HG02571 (cell line): ENCODE measurements around the gene RHOD.

Experiments
- ATAC-seq: cut with Tn5 transposase; IDR thresholded peaks from one replicate; pipeline ENCODE4 v1.9.1; 2021; ENCODE audit warnings: mild to moderate bottlenecking, moderate library complexity; ENCODE audit not compliant: unreplicated experiment

RHOD gene

DNA sequence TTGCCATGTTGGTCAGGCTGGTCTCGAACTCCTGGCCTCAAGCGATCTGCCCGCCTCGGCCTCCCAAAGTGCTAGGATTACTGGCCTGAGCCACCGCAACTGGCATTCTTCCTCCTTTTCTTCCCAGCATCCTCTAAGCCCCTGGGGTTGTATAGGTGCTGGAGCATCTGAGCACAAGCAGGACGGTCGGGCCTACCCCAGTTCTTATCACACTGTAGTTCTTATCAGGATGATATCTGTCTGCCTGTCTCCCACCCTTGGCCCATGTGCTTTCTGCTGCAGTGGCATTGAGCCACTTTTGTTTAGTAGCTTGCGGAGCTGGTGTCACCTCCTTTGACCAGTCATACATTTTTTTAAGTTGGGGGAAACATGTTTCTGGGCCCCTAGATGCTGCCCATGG lies 1.9 kb downstream of the RHOD start:
- no peak for ATAC-seq

DNA sequence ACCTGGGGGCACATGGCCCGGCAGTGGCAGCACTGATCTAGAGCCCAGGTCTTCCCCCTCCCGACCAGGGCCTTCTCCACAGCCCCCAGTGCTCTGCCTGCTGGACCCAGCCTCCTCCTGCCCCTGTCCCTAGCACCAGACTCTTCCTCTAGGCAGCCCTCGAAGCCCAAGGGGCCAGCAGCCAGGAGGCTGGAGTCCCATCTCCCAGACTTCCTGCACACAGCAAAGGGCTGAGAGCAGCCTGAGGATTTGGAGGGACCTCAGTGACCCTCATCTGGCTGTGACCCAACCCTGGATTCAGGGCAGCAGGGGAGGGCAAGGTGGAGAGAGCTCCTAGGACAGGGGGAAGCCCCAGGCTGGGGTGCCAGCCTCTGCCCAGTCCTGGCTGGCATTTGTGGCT lies 3.0 kb downstream of the RHOD start:
- no peak for ATAC-seq

DNA sequence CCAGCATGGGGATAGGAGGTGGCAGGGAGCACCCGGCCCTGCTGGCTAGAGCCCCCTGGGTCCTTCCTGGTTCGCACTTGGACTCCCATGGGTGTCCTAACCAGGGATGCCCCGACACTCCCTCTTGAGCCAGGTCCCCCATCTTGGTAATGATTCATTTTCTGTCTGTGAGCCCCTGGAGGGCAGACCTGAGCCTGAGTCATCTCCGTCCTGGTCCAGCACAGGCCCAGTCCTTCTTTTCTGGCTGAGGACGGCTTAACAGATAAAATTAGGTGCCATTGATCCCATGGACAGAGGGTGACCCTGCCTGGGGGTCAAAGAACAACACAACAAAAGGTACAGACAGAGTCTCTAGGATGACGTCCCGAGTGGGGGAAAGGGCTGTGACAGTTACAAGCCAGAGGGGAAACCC lies 3.5 kb downstream of the RHOD start:
- no peak for ATAC-seq

DNA sequence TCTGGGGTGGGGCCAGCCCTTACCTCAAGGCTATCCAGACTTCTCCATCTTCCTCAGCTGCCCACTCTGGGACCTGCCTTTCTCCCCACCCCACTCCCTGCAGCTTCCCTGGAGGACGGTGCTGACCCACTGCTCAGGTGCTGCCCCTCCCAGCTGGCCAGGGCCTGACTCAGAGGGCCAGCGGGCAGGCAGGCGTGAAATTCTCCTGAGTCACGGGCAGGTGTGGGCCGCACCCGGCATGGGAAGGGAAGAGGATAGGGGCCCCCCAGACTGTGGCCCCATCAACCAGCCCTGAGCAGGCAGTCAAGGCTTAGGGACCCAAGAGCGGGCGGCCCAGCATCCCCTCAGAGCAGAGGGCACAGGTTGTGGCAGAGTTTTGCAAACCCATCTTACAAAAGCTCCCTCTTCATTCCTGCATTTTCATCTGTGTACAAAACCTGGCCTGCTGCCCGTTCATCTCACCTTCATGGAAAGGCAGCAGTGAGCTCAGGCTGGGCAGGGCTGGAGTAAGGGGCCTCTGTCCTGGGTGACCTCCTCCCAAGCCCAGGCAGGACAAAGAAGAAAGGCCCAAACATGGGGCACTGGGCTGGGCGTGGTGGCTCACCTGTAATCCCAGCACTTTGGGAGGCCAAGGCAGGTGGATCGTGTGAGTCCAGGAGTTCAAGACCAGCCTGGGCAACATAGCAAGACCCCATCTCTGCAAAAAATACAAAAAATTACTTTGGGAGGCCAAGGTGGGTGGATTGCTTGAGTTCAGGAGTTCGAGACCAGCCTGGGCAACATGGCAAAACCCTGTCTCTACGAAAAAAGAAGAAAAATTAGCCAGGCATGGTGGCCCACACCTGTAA lies 6.1 kb downstream of the RHOD start:
- no peak for ATAC-seq

DNA sequence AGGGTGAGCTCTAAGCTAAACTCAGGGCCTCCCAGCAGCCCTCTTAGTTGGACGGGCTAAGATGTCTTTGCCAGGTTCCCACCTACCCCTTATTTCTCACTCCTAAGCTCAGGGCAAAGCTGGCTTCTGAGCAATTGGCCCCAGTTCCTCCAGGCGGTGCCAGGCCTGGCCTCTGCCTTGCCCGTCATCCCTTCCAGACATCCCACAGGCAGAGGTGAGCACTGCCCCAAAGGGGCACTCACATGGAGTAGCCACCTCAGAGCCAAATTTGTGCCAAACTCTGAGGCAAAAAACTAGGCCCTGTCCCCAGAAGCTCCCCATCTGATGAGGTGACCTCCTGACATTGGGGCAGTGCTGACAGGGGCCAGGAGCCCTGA lies 9.7 kb downstream of the RHOD start:
- no peak for ATAC-seq

DNA sequence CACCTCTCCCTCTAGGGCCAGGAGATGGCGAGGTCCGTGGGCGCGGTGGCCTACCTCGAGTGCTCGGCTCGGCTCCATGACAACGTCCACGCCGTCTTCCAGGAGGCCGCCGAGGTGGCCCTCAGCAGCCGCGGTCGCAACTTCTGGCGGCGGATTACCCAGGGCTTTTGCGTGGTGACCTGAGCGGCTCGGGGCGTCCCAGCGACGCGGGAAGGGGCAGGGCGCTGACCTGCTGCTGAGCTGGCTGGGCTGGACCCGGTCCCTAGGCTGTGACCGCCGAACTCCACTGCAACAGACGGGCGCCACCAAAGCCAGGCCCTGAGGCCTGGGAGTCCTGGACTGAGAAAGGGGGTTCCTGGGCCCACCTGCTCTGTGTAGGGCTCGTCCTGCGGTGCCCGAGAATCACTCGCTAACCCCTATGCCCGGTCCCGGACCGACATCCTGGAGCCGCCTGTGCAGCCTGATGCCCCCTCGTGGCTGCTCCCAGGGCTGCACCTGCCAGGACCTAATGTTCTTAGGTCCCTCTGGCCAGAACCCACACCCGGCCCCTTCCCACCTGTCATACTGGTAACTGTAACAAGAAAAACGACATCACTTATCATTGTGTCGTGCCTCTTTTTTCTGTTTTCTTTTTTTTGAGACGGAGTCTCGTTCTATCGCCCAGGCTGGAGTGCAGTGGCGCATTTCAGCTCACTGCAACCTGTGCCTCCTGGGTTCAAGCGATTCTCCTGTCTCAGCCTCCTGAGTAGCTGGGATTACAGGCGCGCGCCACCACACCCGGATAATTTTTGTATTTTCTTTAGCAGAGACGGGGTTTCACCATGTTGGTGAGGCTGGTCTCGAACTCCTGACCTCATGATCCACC lies 15.0 kb downstream of the RHOD start:
- ATAC-seq: no peak

DNA sequence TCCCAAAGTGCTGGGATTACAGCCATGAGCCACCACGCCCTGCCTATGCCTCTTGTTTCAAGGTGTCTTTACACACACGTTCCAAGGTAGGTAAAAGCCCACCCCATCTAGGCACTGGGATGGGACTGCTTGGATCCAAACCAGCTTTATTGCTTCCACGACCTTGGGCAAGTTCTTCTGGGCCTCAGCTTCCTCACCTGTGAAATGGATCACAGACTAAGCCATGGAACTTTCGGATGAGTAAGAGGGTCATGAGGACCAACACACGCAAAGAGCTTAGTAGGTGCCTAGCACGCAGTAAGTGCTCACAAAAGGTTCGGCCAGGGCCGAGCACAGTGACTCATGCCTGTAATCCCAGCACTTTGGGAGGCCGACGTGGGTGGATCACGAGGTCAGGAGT lies 15.6 kb downstream of the RHOD start:
- no peak for ATAC-seq

DNA sequence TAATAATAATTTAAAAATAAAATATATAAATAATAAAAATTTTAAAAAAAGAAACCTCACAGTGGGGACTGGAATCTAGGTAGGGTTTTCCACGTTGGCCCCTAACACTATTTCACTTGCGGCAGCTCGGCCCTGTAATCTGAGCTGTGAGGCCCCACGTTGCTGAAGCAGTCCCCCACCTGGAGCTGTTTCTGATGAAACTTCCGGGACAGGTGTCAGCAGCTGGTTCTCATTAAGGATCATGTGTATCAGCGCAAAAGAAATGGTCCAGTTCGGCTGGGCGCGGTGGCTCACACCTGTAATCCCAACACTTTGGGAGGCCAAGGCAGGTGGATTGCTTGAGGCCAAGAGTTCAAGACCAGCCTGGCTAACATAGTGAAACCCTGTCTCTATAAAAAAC lies 17.3 kb downstream of the RHOD start:
- no peak for ATAC-seq

DNA sequence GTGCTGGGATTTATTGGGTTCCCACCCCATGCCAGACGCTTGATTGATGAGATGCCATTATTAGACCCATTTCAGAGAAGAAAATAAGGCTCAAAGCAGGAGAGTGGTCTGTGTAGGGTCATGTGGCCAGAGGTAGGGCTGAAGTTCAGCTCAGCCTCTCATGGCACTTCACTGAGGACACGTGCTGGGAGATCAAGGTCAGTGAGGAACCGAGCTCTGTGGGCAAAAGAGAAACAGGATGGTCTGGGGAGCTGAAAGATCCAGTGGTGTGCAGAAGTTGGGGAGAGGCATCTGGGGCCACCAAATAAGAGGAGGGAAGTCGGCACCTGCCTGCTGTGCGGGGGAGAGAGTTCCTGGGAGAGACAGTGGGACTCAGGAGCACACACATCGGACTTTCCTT lies 19.6 kb downstream of the RHOD start:
- ATAC-seq: no peak

DNA sequence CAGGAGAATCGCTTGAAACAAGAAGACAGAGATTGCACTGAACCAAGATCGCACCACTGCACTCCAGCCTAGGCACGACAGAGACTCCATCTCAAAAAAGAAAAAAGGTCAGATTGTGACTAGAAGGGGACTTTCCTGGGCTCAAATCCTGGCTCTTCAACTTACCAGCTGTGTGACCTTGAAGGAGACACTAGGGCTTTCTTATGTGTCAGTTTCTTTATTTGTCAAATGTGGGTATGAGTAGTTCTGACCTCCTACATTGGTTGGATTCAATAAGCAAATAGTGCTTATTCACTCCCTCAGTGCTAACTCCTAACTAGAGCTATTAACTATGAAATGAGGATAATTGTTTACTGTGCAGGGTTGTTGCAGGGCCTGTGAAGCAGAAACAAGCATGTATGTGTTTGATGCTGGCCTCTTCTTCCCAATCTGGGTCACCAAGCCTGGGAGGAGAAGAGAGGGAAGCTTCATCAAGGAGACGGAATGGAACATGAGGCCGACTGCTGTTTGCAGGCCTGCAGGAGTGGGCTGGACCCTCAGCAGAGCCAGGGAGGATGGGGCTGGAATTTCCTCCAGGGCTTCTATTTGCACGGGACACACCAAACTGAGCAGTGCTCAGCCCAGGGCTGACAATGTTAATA lies 22.5 kb downstream of the RHOD start:
- no peak for ATAC-seq

DNA sequence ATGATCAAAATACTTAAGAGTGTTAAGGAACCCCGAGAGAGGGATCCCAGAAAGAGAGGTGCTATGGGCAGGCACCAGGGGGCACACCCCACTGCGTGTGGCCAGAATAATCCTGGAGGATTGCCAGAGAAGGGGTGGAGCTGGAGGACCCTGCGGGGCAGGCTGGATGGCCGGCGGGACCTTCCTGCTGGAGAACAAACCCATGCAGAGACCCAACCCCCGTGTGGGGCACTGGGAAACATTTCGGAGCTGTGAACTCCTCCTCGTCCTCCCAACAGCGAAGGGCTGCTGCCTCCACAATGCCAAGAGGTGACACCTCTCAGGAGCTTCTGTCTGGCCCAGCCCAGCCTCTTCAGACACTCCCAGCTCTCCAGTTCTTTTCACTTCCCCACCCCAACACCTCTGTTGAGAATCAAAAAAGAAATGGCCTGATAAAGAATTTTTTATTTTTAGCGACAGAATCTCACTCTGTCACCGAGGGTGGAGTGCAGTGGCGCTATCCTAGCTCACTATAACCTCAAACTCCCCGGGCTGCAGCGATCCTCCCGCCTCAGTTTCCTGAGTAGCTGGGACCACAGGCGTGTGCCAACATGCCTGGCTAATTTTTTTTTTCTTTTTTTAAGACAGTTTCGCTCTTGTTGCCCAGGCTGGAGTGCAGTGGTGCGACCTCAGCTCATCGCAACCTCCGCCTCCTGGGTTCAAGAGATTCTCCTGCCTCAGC lies 25.6 kb downstream of the RHOD start:
- no peak for ATAC-seq

DNA sequence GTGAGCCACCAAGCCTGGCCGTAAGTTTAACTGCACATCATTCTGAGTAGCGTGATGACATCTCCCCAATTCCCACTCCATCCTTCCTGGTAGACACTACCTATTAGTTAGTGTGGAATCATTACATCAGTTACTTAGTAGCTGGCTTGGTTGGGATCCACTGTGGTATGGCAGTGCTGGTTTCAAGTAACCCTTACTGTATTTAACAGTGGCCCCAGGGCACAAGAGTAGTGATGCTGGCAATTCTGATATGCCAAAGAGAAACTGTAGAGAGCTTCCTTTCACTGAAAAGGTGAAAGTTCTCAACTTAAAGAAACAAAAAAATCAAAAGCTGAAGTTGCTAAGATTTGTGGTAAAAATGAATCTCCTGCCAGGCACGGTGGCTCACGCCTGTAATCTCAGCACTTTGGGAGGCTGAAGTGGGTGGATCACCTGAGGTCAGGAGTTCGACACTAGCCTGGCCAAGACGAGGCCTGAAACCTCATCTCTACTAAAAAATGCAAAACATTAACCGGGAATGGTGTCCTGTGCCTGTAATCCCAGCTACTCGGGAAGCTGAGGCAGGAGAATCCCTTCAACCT lies 27.2 kb downstream of the RHOD start:
- no peak for ATAC-seq

DNA sequence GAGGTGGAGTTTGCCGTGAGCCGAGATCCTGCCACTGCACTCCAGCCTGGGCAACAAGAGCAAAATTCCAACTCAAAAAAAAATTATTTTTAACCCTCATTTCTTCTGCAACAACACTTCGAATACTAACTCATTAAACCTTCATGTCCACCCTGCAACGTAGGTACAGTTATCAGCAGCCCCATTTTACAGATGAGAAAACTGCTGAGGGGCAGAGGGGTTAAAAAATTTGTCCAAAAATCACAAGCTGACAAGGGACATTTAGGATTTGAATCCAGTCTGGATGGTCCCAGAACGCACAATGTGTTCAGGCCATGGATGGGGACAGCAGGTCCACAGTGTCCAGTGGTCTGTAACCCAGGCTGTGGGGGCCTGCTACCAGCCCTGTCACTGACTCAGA lies 29.0 kb downstream of the RHOD start:
- no peak for ATAC-seq

DNA sequence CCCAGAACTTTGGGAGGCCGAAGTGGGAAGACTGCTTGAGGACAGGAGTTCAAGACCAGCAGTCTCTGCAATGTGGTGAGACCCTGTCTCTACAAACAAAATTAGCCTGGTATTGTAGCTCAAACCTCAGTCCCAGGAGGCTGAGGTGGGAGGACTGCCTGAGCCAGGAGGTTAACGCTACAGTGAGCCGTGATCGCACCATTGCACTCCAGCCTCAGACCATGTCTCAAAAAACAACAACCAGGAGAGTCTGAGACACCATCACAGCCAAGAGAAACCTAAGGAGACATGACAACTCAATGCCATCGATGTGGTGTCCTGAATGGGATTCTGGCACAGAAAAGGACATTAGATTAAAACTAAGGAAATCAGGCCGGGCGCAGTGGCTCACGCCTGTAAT lies 34.1 kb downstream of the RHOD start:
- ATAC-seq: no peak

DNA sequence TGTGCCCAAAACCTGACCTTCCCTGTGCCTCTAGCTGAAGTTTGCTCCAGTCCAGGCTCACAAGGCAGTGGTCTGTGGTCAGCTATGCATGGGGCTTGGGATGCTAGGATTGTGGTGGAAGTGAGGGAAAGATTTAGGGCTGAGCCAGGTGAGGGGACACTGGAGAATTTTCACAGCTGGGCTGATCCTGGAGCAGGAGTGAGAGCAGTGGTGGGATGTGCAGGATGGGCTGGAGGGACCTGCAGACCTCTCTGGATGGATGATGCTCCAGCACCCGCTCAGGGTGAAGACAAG lies 38.5 kb downstream of the RHOD start:
- no peak for ATAC-seq

DNA sequence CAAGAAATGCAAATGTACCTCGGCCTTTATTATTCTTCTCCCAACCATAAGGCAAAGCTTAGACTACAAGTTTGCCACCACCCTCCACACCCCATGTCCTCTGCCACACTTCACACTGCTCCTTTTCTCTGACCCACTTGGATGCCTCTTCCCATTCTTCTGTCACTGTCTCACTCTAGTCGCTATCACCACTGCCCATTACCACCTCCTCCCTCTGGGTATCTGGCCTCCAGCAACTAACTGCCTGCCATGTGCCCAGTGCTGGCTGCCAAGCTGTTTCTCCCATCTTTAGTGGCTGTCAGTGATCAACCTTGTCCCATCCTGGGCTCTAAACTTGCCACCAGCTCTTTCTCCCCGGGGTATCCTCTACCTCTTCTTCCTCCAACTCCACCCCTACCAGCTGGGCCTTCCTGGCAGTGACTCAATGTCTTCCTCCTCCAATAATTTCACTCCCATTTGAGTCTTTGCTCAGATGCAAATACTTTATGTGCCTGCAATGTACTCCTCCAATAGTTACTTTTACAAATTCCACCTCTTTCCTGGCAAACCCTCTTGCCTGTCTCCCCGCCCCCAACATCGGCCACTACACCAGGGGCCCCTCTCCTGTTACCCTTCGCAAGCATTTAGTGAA lies 42.3 kb downstream of the RHOD start:
- ATAC-seq: no peak

DNA sequence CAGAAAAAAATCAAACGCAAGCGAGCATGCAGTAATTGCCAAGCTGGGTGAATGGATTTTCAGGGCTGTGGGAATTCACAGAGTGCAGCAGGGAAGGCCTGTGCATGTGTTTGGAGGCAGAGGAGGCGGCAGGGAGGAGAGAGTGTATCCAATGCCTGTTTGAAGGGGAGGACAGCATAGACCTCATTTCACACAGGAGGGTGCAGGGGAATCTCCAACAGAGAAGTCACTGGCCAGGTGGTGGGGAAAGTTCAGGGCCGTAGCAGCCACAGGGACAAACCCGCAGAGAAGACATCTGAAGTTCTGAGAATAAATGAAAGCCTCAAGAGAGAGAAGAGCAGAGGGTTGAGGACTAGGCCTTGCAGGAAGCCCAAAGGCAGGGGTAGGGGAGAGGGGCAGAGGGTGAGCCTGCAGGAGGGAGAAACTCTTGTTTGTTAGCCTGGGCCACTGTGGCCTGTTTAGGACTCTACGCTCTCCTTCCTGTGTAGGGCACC lies 43.2 kb downstream of the RHOD start:
- peak; percentile 56 for ATAC-seq

DNA sequence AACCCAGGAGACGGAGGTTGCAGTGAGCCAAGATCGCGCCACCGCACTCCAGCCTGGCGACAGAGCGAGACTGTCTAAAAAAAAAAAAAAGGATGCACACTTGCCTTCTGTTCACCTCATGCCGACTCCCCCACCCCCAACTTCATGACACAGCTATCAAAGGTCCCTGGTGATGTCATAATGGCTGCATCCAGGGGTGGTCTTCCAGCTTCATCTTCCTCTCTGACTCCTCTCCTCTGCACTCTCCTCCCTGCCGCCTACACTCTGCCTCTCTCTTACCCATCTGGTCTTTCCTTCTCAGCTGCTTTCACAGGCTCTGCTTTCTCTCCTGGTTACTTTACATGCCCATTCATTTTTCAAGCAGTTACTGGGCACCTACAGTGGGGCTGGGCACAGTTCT lies 46.0 kb downstream of the RHOD start:
- ATAC-seq: no peak

DNA sequence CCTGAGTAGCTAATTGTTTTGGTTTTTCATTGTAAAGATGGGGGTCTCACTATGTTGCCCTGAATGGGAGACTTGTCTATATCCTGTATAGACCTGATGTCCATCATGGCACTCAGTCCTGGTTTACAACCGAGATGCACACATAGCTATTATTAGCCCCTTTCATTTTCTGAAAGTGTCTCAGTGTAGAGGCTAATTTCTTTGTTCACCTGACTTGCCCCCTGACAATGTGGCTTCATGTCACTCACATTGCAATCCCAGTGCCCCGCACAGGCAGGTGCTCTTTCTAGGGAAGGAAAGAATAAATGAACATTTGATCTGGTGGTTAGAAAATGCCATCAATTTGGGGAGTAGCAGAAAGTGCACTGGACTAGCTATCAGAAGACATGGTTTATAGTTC lies 49.3 kb downstream of the RHOD start:
- no peak for ATAC-seq

DNA sequence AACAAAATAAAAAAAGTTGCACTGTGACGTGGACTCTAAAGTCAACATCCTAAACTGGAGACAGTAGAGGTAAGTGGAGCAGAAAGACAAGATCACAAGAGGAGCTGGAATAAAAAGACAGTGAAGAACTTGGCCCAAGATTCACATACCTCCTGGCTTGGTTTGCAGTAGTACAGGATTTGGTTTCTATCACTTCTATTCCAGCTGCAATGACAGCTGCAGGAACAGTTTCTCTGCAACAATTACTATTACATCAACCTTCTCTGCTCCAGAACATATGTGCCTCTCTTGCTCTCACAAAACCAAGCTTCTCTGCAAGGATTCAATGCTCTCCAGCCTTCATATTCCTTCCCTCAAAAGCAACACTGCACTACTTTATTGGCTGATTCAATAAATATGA lies 54.6 kb downstream of the RHOD start:
- ATAC-seq: no peak
